HepG2 (cell line): ENCODE data around the gene MYH7B. TPM values are rescaled to one million over a fixed set of nuclear protein-coding genes. Genes with fewer than 3 reads are reported as not detected.
A peak's percentile ranks its signal among the peaks of the same experiment; 100 is the strongest.

Experiments used
- CHCHD3 ChIP-seq: sonication (generic); formaldehyde crosslinking; IDR thresholded peaks from 2 replicates; pipeline ENCODE4 v1.8.0; 2022; ENCODE audit warnings: mild to moderate bottlenecking, missing genetic modification reagents, moderate library complexity
- EEA1 ChIP-seq: sonication (generic); formaldehyde crosslinking; IDR thresholded peaks from 2 replicates; pipeline ENCODE4 v1.5.1; 2020; ENCODE audit warnings: mild to moderate bottlenecking, missing genetic modification reagents, borderline replicate concordance
- HOXD1 ChIP-seq: sonication (generic); formaldehyde crosslinking; IDR thresholded peaks from 2 replicates; pipeline ENCODE4 v1.5.0; 2020; ENCODE audit warnings: missing genetic modification reagents
- MTF2 ChIP-seq: sonication (generic); formaldehyde crosslinking; IDR thresholded peaks from 2 replicates; pipeline ENCODE4 v1.5.0; 2020; ENCODE audit warnings: missing genetic modification reagents, borderline replicate concordance
- NR2F6 ChIP-seq, 2 experiments: IDR thresholded peaks; 2 replicates each; pipeline ENCODE4 v1.6.1; 2016; ENCODE audit warnings: antibody characterized with exemption in 1 of 2, mild to moderate bottlenecking in 1 of 2
- SNAPC2 ChIP-seq: sonication (generic); formaldehyde crosslinking; IDR thresholded peaks from 2 replicates; pipeline ENCODE4 v1.8.1; 2022; ENCODE audit warnings: mild to moderate bottlenecking, missing genetic modification reagents
- STAT5B ChIP-seq: sonication (generic); formaldehyde crosslinking; IDR thresholded peaks from 2 replicates; pipeline ENCODE4 v1.4.0; 2020; ENCODE audit warnings: missing genetic modification reagents
- TGIF2 ChIP-seq: IDR thresholded peaks from 2 replicates; pipeline ENCODE4 v1.6.1; 2016; ENCODE audit warnings: control low read depth, missing compliant biosample characterization
- ZNF205 ChIP-seq: IDR thresholded peaks from 2 replicates; pipeline ENCODE4 v1.6.1; 2018; ENCODE audit warnings: missing biosample characterization, missing genetic modification reagents
- ZNF235 ChIP-seq: sonication (generic); formaldehyde crosslinking; IDR thresholded peaks from 2 replicates; pipeline ENCODE4 v1.8.1; 2023; ENCODE audit warnings: mild to moderate bottlenecking, missing genetic modification reagents, borderline replicate concordance
- ZNF382 ChIP-seq: sonication (generic); formaldehyde crosslinking; IDR thresholded peaks from 2 replicates; pipeline ENCODE4 v1.5.0; 2020; ENCODE audit warnings: missing genetic modification reagents, mild to moderate bottlenecking, borderline replicate concordance
- ZNF713 ChIP-seq: sonication (generic); formaldehyde crosslinking; IDR thresholded peaks from 2 replicates; pipeline ENCODE4 v1.4.0; 2020; ENCODE audit warnings: mild to moderate bottlenecking, missing genetic modification reagents
- polyA plus RNA-seq, 8 experiments: library from polyadenylated mRNA; depleted of rRNA in 3 of 8; stranded (reverse) in 7 of 8; unstranded in 1 of 8; fragments of >200 nt; fragmentation: Illumina TruSeq in 4 of 8; extraction: Trizol in 4 of 8; gene quantifications; 2 replicates each; pipeline versions ENCODE4 v1.2.1 to v1.2.3, GENCODE V29; 2011 to 2016; ENCODE audit warnings: low read depth in 4 of 8, missing spikeins in 1 of 8, mixed read lengths in 1 of 8; ENCODE audit not compliant: insufficient read depth in 1 of 8
- total RNA-seq, 5 experiments: library from RNA; depleted of rRNA; stranded (reverse); fragments of >200 nt; fragmentation: Illumina TruSeq; extraction: Trizol; gene quantifications; 2 replicates each; pipeline ENCODE4 v1.2.3, GENCODE V29; 2016; ENCODE audit warnings: low read depth in 1 of 5
- TF ChIP-seq, protein P1 (sequence below): IDR thresholded peaks from 2 replicates; pipeline ENCODE4 v1.6.1; 2016; ENCODE audit warnings: low read depth
- TF ChIP-seq, protein P2 (sequence below): sonication (generic); formaldehyde crosslinking; conservative IDR thresholded peaks from 2 replicates; pipeline ENCODE4 v1.8.0; 2022; ENCODE audit warnings: mild to moderate bottlenecking, moderate library complexity, missing genetic modification reagents
- TF ChIP-seq, protein P3 (sequence below): sonication (generic); formaldehyde crosslinking; IDR thresholded peaks from 2 replicates; pipeline ENCODE4 v1.9.0; 2021; ENCODE audit warnings: missing genetic modification reagents, mild to moderate bottlenecking, borderline replicate concordance
- TF ChIP-seq, protein P4 (sequence below): sonication (generic); formaldehyde crosslinking; IDR thresholded peaks from 2 replicates; pipeline ENCODE4 v1.8.0; 2022; ENCODE audit warnings: mild to moderate bottlenecking, missing genetic modification reagents; ENCODE audit not compliant: insufficient replicate concordance
- TF ChIP-seq, protein P5 (sequence below): sonication (generic); formaldehyde crosslinking; IDR thresholded peaks from 2 replicates; pipeline ENCODE4 v1.5.0; 2020; ENCODE audit warnings: mild to moderate bottlenecking, missing genetic modification reagents, borderline replicate concordance

Gene MYH7B
- total and polyA plus RNA-seq, 2 of the 13 experiments (the other 11 are each of a cell fraction or from before 2014, with no cell fraction given) = 0.05 to 0.20 TPM

DNA sequence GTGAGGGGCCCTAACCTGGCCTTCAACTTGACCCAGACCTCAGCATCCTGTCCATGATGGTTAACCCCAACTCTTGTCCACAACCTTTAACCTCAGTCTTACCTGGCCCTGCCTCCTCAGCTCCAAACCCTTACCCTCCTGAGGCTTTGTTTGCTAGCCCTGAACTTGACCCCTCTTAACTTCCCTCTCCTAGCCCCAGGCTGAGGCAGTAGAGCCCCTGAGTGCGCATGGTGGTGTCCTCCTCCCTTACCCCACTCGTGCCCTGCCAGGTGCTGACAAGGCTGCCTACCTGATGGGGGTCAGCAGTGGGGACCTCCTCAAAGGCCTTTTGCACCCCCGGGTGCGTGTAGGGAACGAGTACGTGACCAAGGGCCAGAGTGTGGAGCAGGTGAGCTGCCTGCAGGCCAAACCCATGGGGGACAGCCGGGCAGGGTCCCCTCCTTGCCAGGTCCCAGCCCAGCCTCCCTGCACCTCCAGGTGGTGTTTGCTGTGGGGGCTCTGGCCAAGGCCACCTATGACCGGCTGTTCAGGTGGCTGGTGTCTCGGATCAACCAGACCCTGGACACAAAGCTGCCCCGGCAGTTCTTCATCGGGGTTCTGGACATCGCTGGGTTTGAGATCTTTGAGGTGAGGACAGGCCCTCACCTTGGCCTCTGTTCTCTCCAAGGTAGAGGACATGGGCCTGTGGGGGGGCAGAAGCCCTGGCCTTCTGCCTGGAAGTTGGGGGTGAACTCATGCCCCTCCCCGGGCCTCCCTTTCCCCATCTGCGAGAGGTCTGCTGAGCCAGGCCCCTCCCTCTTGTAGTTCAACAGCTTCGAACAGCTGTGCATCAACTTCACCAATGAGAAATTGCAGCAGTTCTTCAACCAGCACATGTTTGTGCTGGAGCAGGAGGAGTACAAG is 31.9 kb downstream of the MYH7B start (continued):
- TF ChIP-seq ZNF713 (CRISPR knock-in tag) (no peak), ZNF205 (CRISPR knock-in tag) (no peak), MTF2 (CRISPR knock-in tag) (no peak), HOXD1 (CRISPR knock-in tag) (no peak), SNAPC2 (CRISPR knock-in tag) (no peak), ZNF382 (no peak), ZNF235 (CRISPR knock-in tag) (0 out of 2 replicates have a peak, but pooled peaks have one; percentile 44), NR2F6 (IDR thresholded peaks at IDR 0.05) (peak; percentile 67), NR2F6 (CRISPR knock-in tag; IDR thresholded peaks at IDR 0.05) (no peak), CHCHD3 (0 out of 2 replicates have a peak, but pooled peaks have one; percentile 82), EEA1 (CRISPR knock-in tag) (0 out of 2 replicates have a peak, but pooled peaks have one; percentile 5), STAT5B (CRISPR knock-in tag) (no peak), TGIF2 (no peak)
- TF ChIP-seq, protein P1, sequence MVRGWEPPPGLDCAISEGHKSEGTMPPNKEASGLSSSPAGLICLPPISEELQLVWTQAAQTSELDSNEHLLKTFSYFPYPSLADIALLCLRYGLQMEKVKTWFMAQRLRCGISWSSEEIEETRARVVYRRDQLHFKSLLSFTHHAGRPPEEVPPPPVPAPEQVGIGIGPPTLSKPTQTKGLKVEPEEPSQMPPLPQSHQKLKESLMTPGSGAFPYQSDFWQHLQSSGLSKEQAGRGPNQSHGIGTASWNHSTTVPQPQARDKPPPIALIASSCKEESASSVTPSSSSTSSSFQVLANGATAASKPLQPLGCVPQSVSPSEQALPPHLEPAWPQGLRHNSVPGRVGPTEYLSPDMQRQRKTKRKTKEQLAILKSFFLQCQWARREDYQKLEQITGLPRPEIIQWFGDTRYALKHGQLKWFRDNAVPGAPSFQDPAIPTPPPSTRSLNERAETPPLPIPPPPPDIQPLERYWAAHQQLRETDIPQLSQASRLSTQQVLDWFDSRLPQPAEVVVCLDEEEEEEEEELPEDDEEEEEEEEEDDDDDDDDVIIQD (CRISPR knock-in tag) = no peak
- TF ChIP-seq, protein P2, sequence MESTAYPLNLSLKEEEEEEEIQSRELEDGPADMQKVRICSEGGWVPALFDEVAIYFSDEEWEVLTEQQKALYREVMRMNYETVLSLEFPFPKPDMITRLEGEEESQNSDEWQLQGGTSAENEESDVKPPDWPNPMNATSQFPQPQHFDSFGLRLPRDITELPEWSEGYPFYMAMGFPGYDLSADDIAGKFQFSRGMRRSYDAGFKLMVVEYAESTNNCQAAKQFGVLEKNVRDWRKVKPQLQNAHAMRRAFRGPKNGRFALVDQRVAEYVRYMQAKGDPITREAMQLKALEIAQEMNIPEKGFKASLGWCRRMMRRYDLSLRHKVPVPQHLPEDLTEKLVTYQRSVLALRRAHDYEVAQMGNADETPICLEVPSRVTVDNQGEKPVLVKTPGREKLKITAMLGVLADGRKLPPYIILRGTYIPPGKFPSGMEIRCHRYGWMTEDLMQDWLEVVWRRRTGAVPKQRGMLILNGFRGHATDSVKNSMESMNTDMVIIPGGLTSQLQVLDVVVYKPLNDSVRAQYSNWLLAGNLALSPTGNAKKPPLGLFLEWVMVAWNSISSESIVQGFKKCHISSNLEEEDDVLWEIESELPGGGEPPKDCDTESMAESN (CRISPR knock-in tag) = no peak; the same call in 1 of the 2 replicates
- TF ChIP-seq, protein P3, sequence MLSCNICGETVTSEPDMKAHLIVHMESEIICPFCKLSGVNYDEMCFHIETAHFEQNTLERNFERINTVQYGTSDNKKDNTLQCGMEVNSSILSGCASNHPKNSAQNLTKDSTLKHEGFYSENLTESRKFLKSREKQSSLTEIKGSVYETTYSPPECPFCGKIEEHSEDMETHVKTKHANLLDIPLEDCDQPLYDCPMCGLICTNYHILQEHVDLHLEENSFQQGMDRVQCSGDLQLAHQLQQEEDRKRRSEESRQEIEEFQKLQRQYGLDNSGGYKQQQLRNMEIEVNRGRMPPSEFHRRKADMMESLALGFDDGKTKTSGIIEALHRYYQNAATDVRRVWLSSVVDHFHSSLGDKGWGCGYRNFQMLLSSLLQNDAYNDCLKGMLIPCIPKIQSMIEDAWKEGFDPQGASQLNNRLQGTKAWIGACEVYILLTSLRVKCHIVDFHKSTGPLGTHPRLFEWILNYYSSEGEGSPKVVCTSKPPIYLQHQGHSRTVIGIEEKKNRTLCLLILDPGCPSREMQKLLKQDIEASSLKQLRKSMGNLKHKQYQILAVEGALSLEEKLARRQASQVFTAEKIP (CRISPR knock-in tag) = no peak
- TF ChIP-seq, protein P4, sequence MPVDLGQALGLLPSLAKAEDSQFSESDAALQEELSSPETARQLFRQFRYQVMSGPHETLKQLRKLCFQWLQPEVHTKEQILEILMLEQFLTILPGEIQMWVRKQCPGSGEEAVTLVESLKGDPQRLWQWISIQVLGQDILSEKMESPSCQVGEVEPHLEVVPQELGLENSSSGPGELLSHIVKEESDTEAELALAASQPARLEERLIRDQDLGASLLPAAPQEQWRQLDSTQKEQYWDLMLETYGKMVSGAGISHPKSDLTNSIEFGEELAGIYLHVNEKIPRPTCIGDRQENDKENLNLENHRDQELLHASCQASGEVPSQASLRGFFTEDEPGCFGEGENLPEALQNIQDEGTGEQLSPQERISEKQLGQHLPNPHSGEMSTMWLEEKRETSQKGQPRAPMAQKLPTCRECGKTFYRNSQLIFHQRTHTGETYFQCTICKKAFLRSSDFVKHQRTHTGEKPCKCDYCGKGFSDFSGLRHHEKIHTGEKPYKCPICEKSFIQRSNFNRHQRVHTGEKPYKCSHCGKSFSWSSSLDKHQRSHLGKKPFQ (CRISPR knock-in tag) = no peak
- TF ChIP-seq, protein P5, sequence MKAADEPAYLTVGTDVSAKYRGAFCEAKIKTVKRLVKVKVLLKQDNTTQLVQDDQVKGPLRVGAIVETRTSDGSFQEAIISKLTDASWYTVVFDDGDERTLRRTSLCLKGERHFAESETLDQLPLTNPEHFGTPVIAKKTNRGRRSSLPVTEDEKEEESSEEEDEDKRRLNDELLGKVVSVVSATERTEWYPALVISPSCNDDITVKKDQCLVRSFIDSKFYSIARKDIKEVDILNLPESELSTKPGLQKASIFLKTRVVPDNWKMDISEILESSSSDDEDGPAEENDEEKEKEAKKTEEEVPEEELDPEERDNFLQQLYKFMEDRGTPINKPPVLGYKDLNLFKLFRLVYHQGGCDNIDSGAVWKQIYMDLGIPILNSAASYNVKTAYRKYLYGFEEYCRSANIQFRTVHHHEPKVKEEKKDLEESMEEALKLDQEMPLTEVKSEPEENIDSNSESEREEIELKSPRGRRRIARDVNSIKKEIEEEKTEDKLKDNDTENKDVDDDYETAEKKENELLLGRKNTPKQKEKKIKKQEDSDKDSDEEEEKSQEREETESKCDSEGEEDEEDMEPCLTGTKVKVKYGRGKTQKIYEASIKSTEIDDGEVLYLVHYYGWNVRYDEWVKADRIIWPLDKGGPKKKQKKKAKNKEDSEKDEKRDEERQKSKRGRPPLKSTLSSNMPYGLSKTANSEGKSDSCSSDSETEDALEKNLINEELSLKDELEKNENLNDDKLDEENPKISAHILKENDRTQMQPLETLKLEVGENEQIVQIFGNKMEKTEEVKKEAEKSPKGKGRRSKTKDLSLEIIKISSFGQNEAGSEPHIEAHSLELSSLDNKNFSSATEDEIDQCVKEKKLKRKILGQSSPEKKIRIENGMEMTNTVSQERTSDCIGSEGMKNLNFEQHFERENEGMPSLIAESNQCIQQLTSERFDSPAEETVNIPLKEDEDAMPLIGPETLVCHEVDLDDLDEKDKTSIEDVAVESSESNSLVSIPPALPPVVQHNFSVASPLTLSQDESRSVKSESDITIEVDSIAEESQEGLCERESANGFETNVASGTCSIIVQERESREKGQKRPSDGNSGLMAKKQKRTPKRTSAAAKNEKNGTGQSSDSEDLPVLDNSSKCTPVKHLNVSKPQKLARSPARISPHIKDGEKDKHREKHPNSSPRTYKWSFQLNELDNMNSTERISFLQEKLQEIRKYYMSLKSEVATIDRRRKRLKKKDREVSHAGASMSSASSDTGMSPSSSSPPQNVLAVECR (CRISPR knock-in tag) = peak; percentile 7; the same call in 1 of the 2 replicates
